NCI-H1417 (cell line): ENCODE data around the gene GMEB2.
A peak's percentile ranks its signal among the peaks of the same experiment; 100 is the strongest.

Experiments
- DNase-seq, 3 experiments: peaks; one replicate each; lab custom pipeline; 2025; lab: John Stamatoyannopoulos, UW

The GMEB2 gene

GRCh38 chr20:63545814-63546213 lies 81.1 kb downstream of the GMEB2 start:
- DNase-seq: peak in 2 of 3 experiments; percentile 68 to 74

DNA sequence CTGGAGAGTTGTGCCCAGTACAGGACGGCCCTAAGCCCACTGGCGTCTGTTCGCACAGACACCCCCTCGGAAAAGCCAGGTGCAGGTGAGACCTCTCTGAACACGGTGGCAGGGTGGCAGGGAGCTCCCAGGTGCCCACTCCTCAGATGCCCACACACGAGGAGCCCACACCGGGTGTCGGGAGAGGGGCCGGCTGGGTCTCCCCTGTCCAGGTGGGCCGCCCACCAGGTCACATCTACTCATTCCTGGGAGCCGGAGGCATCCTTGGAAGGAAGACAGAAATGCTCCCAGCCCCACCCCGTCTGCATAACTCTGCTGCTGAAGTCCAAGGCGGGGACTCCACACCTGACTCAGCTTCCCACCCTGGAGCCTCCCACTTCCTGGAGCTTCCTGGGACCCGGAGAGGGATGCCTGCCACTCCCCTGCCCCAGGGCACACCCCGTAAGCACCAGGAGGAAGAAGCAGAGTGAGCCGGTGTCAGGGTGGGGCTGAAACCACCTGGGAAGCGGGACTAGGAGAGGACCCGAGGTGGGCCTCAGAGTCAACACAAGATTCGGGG lies 81.9 kb downstream of the GMEB2 start:
- DNase-seq: no peak

DNA sequence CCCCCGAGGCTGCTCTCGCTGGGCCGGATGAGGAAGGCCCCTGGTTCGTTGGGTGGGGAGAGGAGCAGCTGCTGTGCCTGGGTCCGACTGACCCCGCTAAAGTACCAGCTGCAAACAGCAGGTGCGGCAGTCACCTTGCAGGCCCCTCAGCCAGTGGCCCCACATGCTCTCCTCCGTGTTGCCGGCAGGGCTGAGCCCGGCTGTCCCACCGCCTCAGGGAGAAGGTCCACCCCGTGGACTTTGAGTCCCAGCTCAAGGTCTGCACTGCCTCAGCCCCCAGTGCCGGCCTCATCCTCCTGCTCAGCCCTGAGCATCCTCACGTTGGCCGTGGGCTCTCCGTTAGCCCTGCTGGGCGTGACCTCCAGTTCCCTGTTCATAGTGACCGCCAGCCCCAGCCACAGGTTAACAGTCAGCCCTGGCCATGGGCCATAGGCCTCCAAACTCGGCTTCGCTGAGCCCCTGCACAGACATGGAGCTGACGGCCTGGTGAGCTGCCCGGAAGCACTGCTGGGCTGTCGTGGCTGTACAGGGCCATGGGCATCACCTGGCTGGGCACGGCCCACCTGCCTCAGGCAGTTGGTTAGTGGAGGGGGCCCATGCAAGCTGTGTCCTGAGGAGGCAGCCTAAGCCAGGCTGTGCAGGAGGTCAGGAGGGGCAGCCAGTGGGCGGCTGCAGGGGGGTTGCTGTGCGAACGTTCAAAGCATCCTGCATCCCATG lies 82.5 kb downstream of the GMEB2 start:
- DNase-seq: no peak

DNA sequence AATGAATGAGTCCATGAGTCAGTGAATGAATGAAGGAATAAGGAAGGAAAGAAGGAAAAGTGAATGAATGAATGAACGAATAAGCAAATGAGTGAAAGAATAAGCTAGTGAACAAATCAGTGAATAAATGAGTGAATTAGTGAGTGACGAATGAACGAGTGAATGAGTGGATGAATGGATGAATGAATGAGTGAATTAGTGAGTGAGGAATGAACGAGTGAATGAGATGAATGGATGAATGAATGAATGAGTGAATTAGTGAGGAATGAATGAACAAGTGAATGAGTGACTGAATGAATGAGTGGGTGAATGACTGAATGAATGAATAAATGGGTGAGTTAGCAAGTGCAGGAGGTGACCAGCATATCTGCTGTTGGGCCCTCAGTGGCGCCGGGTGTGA lies 83.2 kb downstream of the GMEB2 start:
- no peak for DNase-seq

DNA sequence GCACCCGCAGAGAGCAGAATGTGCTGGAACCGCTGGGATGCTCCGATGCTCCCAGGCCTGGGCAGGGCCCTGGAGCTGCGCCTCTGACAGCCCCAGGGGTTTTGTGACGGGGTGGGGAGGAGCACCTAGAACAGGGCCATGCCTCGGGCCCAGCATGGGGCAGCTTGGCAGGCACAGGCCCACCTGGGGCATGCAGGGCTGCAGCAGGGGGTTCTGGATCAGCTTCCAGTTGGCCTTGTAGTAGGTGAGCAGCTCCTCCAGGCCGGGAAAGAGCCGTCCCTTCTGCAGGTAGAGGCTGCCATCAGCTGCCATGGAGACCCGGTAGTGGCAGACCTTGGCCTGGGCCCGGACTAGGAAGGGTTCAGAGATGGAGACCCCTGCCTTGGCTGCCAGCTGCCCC lies 83.8 kb downstream of the GMEB2 start:
- no peak for DNase-seq

- peak in 2 of 3 experiments; percentile 22 to 42 for DNase-seq
Measured at GRCh38 chr20:63542696-63543095, 84.2 kb downstream of the GMEB2 start.

DNA sequence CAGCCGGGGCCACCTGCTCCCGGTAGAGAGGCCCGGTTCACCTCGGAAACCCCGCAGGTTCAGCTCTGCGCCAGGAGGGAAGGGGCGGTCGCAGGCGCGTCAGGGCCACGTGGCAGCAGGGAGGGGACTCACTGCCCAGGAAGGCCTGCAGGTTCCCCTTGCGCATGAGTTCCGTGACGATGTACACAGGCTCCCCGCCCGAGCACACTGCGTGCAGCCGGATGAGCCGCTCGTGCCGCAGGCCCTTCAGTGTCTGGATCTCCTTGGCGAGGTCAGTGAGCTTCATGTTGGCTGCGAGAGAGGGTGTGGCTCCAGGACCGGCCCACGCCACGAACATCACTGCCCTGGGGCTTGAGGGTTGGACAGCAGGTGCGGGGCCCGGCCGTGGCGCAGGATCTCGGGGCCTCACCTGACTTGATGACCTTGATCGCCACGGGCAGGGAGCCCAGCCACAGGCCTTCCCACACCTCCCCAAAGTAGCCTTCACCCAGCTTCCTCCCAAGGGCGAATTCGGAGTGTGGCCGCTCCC lies 84.8 kb downstream of the GMEB2 start:
- DNase-seq: peak in 2 of 3 experiments; percentile 80 to 85

DNA sequence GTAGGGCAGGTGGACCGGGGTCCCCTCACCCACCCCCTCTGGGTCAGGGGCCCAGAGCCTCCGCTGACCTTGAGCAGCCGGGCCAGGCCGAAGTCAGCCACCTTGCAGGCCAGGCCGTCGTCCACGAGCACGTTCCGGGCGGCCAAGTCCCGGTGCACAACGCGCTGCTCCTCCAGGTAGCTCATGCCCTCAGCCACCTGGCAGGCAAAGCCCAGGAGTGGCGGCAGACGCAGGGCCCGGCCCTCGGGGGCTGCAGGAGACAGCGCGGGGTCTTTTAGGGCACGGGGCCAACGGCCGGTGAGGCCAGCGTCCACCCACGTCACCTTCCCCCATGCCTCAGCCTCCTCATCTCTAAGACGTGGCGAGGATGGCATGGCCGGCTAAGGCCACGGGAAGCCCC lies 85.5 kb downstream of the GMEB2 start:
- DNase-seq: no peak

GRCh38 chr20:63540417-63541186 lies 86.3 kb downstream of the GMEB2 start:
- peak in 1 of 3 experiments; percentile 23 for DNase-seq

DNA sequence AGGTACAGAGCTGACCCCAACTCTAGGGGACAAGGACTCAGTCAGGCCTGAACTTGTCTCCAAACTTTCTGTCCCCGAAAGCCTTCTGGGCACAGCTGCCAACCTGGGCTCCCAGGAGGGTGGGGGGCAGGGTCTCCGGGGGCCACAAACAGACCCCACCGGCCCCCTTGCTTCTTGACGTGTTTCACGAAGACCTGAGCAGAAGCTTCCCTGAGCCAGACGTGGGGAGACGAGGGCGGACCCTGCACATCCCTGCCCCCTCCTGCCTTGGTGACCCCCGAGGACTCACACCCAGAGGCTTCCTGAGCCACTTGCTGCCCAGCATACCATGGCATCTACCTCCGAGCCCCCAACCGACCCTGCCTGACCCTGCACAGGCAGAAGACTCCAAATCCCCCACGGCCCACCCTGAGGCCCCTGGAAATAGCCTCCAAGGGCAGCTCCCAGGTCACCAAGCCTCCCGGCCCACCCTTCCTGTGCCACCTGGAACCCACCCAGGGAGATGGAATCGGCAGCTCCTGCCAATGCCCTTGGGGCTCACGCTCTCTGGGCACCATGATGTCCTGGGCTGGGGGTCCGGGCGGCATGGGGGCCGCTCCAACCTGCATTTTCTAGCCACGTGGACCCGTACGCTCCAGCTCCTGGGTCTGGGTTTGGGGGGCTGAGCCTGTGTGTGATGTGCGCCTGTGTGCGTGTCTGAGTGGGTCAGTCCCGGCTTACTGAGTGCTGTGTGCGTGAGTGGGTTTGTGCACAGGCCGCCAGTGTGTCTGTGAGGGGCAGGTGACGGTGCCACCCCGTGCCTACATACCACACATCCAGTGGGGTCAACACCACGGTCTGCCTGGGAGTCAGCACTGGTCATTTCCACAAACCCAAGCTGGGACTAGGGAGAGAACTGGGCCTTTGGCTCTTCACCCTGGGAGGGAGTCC lies 87.2 kb downstream of the GMEB2 start:
- no peak for DNase-seq

GRCh38 chr20:63539092-63539430 lies 87.8 kb downstream of the GMEB2 start:
- DNase-seq: no peak

DNA sequence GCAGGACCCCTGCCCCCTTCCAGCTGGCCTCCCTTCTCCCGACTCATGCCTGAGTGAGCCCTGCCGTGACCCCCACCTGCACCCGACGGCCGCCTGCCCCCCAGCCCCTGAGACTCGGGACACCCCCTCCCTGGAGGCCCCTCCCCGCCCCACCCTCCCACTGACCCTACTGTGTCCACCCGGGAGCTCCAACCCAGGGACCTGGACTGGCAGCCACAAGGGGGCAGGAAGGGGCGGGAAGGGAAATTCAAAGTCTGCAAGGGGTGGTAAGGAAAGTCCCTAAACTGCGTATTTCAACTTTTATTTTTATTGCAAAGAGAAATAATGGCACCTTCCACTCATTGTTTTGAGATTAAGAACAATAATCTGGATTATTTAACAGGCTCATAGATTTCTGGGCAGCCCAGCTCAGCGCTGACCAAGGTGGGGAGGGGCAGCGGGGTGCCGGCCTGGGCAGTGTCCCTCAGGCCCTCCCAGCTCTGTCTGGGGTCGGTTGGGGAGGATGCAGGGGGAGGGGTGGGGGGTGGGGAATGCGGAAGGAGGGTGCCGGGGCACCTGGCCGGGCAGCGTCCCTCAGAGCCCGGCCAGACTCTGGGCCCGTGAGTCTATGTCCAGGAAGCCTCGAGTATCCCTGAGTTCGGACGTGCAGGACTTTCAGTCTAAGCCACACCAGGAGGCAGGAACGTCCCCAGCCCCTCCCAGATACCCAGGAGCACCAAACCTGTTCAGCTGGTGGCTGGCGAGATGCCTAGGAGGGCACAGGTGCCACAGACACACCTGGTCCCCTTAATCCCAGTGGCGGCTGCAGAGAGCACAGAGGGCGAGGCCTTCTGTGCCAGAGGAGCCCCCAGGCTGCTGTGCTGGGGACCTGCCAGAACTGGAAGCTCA lies 88.5 kb downstream of the GMEB2 start:
- peak in 2 of 3 experiments; percentile 75 to 89 for DNase-seq
